IPS-20b (cell line): ENCODE results near the gene UBAP1.
"Not testable (repeated sequence)": the region's sequence is repeated elsewhere in the genome, so short reads cannot be mapped to it uniquely, and the experiment has no call there.

Experiments
- H3K27ac ChIP-seq: one replicate; pipeline ENCODE4 v1.5.1; 2013; ENCODE audit warnings: low read length
- H3K27me3 ChIP-seq: 2 replicates; pipeline ENCODE4 v1.6.1; 2013; ENCODE audit warnings: mild to moderate bottlenecking, low read length, inconsistent platforms; ENCODE audit not compliant: insufficient read depth
- H3K36me3 ChIP-seq: 2 replicates; pipeline ENCODE4 v1.6.1; 2013; ENCODE audit warnings: low read depth, mild to moderate bottlenecking, inconsistent platforms, low read length, moderate library complexity; ENCODE audit not compliant: insufficient read depth
- H3K4me1 ChIP-seq: 2 replicates; pipeline ENCODE4 v1.6.1; 2013; ENCODE audit warnings: mild to moderate bottlenecking, control low read depth, inconsistent platforms, low read length, moderate library complexity; ENCODE audit not compliant: insufficient read depth
- H3K4me3 ChIP-seq: 2 replicates; pipeline ENCODE4 v1.5.1; 2013; ENCODE audit warnings: mild to moderate bottlenecking, low read length, inconsistent platforms
- H3K9ac ChIP-seq: 2 replicates; pipeline ENCODE4 v1.6.1; 2013; ENCODE audit warnings: low read depth, mild to moderate bottlenecking, inconsistent platforms, low read length, moderate library complexity
- H3K9me3 ChIP-seq: 2 replicates; pipeline ENCODE4 v1.6.1; 2013; ENCODE audit warnings: mild to moderate bottlenecking, low read depth, low read length, inconsistent platforms; ENCODE audit not compliant: insufficient read depth

UBAP1 gene

GRCh38 chr9:34187891-34188240 is 9.0 kb downstream of the UBAP1 start:
- H3K36me3 ChIP-seq = peaks cover 7% of the 10 kb centered on the region; the same call in 1 of the 2 replicates
- H3K27me3 ChIP-seq = no peaks in the 10 kb centered on the region
- H3K9ac ChIP-seq = no peak overlapping the region
- no peak overlapping the region for H3K27ac ChIP-seq
- no peak overlapping the region for H3K4me3 ChIP-seq
- H3K4me1 ChIP-seq = no peaks in the 10 kb centered on the region
- H3K9me3 ChIP-seq = no peaks in the 10 kb centered on the region

DNA sequence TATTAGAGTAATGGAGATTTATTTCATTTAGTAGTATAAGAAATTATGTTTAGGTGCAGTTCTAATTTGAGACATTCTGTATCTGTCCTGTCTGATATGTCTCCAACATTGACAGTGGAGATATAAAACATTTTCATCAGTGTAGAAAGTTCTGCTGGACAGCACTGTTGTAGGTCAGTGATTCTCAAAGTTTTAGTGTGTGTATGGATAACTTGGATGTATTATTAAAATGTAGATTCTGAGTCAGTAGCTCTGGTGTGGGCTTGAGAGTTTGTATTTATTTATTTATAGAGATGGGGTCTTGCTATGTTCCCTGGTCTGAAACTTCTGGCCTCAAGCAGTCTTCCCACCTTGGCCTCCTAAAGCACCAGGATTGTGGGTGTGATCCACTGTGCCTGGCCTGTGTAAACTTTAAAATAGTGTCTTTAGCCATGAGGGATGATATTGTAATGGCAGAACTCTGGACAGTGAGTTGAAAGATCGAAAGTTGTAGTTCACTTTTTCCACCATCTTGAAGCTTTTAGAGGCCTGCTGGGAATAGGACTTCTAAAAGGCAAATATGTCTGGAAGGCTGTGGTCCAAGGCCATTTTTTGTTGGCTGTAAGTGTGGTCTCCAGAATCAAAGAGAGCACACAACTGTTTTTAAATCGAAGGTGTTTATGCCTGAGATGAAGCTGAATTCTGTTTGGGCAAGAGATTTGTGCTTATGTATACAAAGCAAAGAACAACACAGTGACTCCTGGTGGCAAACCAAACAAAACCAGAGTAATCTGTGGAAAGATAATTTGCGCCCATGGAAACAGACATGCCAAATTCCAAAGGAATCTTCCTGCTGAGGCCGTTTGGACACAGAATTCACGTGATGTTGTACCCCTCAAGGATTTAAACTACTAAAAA is 12.4 kb downstream of the UBAP1 start:
- no peaks in the 10 kb centered on the region for H3K27me3 ChIP-seq
- H3K9me3 ChIP-seq = no peaks in the 10 kb centered on the region
- no peak overlapping the region for H3K9ac ChIP-seq
- no peaks in the 10 kb centered on the region for H3K36me3 ChIP-seq
- H3K4me1 ChIP-seq = no peaks in the 10 kb centered on the region
- no peak overlapping the region for H3K27ac ChIP-seq
- no peak overlapping the region for H3K4me3 ChIP-seq

GRCh38 chr9:34195143-34195542 is 16.3 kb downstream of the UBAP1 start:
- Histone ChIP-seq H3K9me3 (no peaks in the 10 kb centered on the region), H3K4me3 (no peak overlapping the region), H3K36me3 (no peaks in the 10 kb centered on the region), H3K4me1 (peaks cover 16% of the 10 kb centered on the region; the same call in 1 of the 2 replicates), H3K27me3 (no peaks in the 10 kb centered on the region), H3K27ac (no peak overlapping the region), H3K9ac (no peak overlapping the region)

DNA sequence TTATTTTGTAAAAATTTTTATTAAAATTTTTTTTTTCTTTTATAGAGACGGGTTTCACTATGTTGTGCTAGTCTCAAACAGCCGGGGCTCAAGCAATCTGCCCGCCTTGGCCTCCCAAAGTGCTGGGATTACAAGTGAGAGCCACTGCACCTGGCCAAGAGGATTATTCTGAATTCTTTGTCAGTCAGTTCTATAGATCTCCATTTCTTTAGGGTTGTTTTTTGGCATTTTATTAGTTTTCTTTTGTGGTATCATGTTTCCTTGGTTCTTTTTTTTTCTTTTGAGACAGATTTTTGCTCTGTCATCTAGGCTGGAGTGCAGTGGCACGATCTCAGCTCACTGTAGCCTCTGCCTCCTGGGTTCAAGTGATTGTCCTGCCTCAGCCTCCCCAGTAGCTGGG is 18.4 kb downstream of the UBAP1 start:
- H3K27ac ChIP-seq = peak overlapping the region; percentile 91
- not testable (repeated sequence) for H3K4me3 ChIP-seq, H3K27me3 ChIP-seq, H3K36me3 ChIP-seq, H3K9me3 ChIP-seq
- H3K4me1 ChIP-seq = peaks cover 16% of the 10 kb centered on the region; the same call in 1 of the 2 replicates
- peak overlapping the region; percentile 46; the same call in 1 of the 2 replicates for H3K9ac ChIP-seq

- peak overlapping the region; percentile 91 for H3K27ac ChIP-seq
- peak overlapping the region; percentile 46; the same call in 1 of the 2 replicates for H3K9ac ChIP-seq
- H3K4me3 ChIP-seq = 0 out of 2 replicates have a peak overlapping the region, but pooled peaks have one; percentile 31
These were observed 19.2 kb downstream of the UBAP1 start for GRCh38 chr9:34197756-34198711.

DNA sequence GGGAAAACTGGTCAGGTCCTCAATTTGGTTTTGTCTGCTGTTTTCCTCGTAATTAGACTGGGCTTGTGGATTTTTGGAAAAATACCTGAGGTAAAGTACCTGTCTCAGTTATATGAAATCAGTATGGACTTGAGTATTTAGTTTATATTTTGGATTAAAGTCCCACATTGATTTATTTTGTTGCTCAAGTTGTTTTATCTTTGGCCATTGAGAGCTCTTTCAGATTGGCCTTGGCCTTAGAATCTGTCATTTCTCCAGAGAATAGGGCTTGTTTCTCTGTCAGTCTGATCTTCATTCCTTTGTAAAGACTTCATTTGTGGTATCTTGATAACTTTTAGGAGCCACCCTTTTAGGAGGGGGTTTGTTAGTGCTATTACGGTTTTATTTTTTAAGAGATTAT is 21.2 kb downstream of the UBAP1 start:
- no peaks in the 10 kb centered on the region for H3K27me3 ChIP-seq
- H3K4me1 ChIP-seq = peaks cover 16% of the 10 kb centered on the region; the same call in 1 of the 2 replicates
- no peak overlapping the region for H3K9ac ChIP-seq
- H3K4me3 ChIP-seq = no peak overlapping the region
- H3K36me3 ChIP-seq = no peaks in the 10 kb centered on the region
- H3K27ac ChIP-seq = no peak overlapping the region
- H3K9me3 ChIP-seq = no peaks in the 10 kb centered on the region

More at GRCh38 chr9:34197756-34198711, 19.2 kb downstream of the UBAP1 start:
- Histone ChIP-seq H3K36me3 (no peaks in the 10 kb centered on the region), H3K9me3 (no peaks in the 10 kb centered on the region), H3K4me1 (peaks cover 16% of the 10 kb centered on the region; the same call in 1 of the 2 replicates), H3K27me3 (no peaks in the 10 kb centered on the region)

GRCh38 chr9:34203275-34203991 is 24.6 kb downstream of the UBAP1 start:
- peaks cover 4% of the 10 kb centered on the region; the same call in 1 of the 2 replicates for H3K4me1 ChIP-seq
- H3K27me3 ChIP-seq = no peaks in the 10 kb centered on the region
- no peaks in the 10 kb centered on the region for H3K36me3 ChIP-seq
- H3K9ac ChIP-seq = no peak overlapping the region
- no peak overlapping the region for H3K27ac ChIP-seq
- H3K9me3 ChIP-seq = no peaks in the 10 kb centered on the region
- H3K4me3 ChIP-seq = no peak overlapping the region

- H3K27me3 ChIP-seq = no peaks in the 10 kb centered on the region
- no peak overlapping the region for H3K4me3 ChIP-seq
- H3K9me3 ChIP-seq = no peaks in the 10 kb centered on the region
- no peak overlapping the region for H3K9ac ChIP-seq
- H3K36me3 ChIP-seq = no peaks in the 10 kb centered on the region
- H3K4me1 ChIP-seq = no peaks in the 10 kb centered on the region
- H3K27ac ChIP-seq = no peak overlapping the region
These were observed 25.3 kb downstream of the UBAP1 start for GRCh38 chr9:34203992-34204635.

DNA sequence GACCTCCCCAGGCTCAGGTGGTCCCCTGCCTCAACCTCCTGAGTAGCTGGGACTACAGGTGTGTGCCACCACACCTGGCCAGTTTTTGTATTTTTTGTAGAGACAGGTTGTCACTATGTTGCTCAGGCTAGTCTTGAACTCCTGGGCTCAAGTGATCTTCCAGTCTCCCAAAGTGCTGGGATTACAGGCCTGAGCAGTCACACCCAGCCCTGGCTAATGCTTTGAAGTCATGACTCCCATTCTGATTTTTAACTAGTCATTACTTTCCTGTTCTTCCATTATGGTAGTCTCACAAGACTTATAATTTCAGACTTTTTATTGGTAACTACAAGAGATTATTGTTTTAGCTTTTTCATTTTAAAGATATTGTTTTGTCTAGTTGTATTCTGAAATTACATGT is 26.3 kb downstream of the UBAP1 start:
- Histone ChIP-seq H3K27me3 (no peaks in the 10 kb centered on the region), H3K9ac (no peak overlapping the region), H3K4me1 (no peaks in the 10 kb centered on the region), H3K36me3 (no peaks in the 10 kb centered on the region), H3K27ac (no peak overlapping the region), H3K9me3 (no peaks in the 10 kb centered on the region), H3K4me3 (no peak overlapping the region)

DNA sequence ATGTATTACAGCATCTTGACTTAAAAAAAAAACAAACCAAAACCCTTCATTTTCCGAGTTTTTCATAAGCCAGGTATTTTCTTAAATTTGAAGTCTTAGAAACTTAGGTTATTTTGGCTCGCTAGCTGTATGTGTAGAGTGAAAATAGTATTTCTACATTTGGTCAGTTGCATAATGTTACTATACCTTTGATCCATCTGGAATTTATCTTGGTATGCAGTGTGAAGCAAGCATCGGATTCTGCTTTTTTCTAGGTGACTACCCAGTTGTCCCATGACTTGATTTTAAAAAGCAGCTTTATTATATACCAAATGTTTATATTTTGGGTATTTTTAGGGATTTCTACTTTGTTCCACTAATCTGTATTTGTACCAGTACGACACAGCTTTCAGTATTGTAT is 27.7 kb downstream of the UBAP1 start:
- no peaks in the 10 kb centered on the region for H3K4me1 ChIP-seq
- no peaks in the 10 kb centered on the region for H3K36me3 ChIP-seq
- no peaks in the 10 kb centered on the region for H3K27me3 ChIP-seq
- H3K9ac ChIP-seq = no peak overlapping the region
- H3K9me3 ChIP-seq = no peaks in the 10 kb centered on the region
- H3K27ac ChIP-seq = no peak overlapping the region
- no peak overlapping the region for H3K4me3 ChIP-seq

DNA sequence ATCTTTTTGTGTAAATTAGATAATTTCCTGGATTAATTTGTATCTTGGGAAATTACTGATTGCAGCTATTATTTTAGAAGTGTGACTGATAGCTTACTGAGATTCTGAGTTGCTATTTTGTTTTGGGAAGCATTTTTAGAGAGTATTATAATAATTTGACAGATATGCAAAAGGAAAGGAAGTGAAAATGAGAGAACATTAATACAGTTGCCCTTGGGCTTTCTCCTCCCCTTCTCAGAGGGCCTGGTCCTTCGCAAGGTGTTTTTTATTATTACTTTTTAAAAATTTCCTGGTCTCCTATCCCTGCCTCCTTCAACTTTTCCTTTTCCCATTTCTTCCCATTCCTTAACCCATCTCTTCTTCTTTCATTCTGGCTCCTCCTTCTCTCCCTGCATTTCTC is 32.6 kb downstream of the UBAP1 start:
- no peaks in the 10 kb centered on the region for H3K9me3 ChIP-seq
- no peak overlapping the region for H3K9ac ChIP-seq
- H3K36me3 ChIP-seq = no peaks in the 10 kb centered on the region
- no peak overlapping the region for H3K27ac ChIP-seq
- H3K4me1 ChIP-seq = no peaks in the 10 kb centered on the region
- H3K4me3 ChIP-seq = no peak overlapping the region
- no peaks in the 10 kb centered on the region for H3K27me3 ChIP-seq
